ENCODE results near the gene ARL6IP5. TPM values are rescaled to one million over a fixed set of nuclear protein-coding genes. Genes with fewer than 3 reads are reported as not detected.

ARL6IP5 gene
- total RNA-seq, 2 donors from 2014 or later: 110 to 135 TPM

- DNase-seq (ENCODE audit: low spot score) (no peak), ATAC-seq (no peak)
- peaks cover 17 to 28% of the 10 kb centered on the region in 2 donors for H3K27me3 Mint-ChIP-seq
- no peaks in the 10 kb centered on the region for H3K36me3 Mint-ChIP-seq
- no peaks in the 10 kb centered on the region for H3K4me1 Mint-ChIP-seq (ENCODE audit: low read depth in 2 of 2)
- no peaks in the 10 kb centered on the region for H3K9me3 Mint-ChIP-seq
- no peak overlapping the region for H3K27ac Mint-ChIP-seq
- H3K4me3 Mint-ChIP-seq: no peak overlapping the region
These were observed 52.3 kb downstream of the ARL6IP5 start for GRCh38 chr3:69137005-69137404.

GRCh38 chr3:69137412-69137811, 52.7 kb downstream of the ARL6IP5 start:
- H3K27ac Mint-ChIP-seq: no peak overlapping the region
- H3K27me3 Mint-ChIP-seq: peaks cover 17 to 28% of the 10 kb centered on the region in 2 donors
- no peaks in the 10 kb centered on the region for H3K9me3 Mint-ChIP-seq
- DNase-seq (ENCODE audit: low spot score): no peak
- H3K4me3 Mint-ChIP-seq: no peak overlapping the region
- ATAC-seq: no peak
- no peaks in the 10 kb centered on the region for H3K36me3 Mint-ChIP-seq
- no peaks in the 10 kb centered on the region for H3K4me1 Mint-ChIP-seq (ENCODE audit: low read depth in 2 of 2)

- no peak for DNase-seq (ENCODE audit: low spot score)
- Mint-ChIP-seq H3K4me1 (ENCODE audit: low read depth in 2 of 2) (no peaks in the 10 kb centered on the region), H3K27me3 (peaks cover 13 to 28% of the 10 kb centered on the region in 2 donors), H3K36me3 (no peaks in the 10 kb centered on the region), H3K9me3 (no peaks in the 10 kb centered on the region), H3K4me3 (no peak overlapping the region), H3K27ac (no peak overlapping the region)
- no peak for ATAC-seq
These were observed 56.6 kb downstream of the ARL6IP5 start for GRCh38 chr3:69141313-69141712.

- Mint-ChIP-seq H3K36me3 (no peaks in the 10 kb centered on the region), H3K27me3 (peaks cover 11 to 28% of the 10 kb centered on the region in 2 donors), H3K9me3 (no peaks in the 10 kb centered on the region), H3K4me1 (ENCODE audit: low read depth in 2 of 2) (no peaks in the 10 kb centered on the region), H3K4me3 (no peak overlapping the region), H3K27ac (no peak overlapping the region)
- no peak for ATAC-seq
- DNase-seq (ENCODE audit: low spot score): no peak
These were observed 57.4 kb downstream of the ARL6IP5 start for GRCh38 chr3:69142090-69142489.

- H3K9me3 Mint-ChIP-seq: no peaks in the 10 kb centered on the region
- DNase-seq (ENCODE audit: low spot score) (no peak), ATAC-seq (no peak)
- H3K27me3 Mint-ChIP-seq: peaks cover 11 to 28% of the 10 kb centered on the region in 2 donors
- no peak overlapping the region for H3K4me3 Mint-ChIP-seq
- no peaks in the 10 kb centered on the region for H3K4me1 Mint-ChIP-seq (ENCODE audit: low read depth in 2 of 2)
- H3K36me3 Mint-ChIP-seq: no peaks in the 10 kb centered on the region
- no peak overlapping the region for H3K27ac Mint-ChIP-seq
These were observed 58.2 kb downstream of the ARL6IP5 start for GRCh38 chr3:69142797-69143454.

GRCh38 chr3:69143612-69144011, 58.9 kb downstream of the ARL6IP5 start:
- no peak overlapping the region for H3K27ac Mint-ChIP-seq
- H3K36me3 Mint-ChIP-seq: no peaks in the 10 kb centered on the region
- H3K4me1 Mint-ChIP-seq (ENCODE audit: low read depth in 2 of 2): no peaks in the 10 kb centered on the region
- H3K27me3 Mint-ChIP-seq: peaks cover 11 to 27% of the 10 kb centered on the region in 2 donors
- ATAC-seq (no peak), DNase-seq (ENCODE audit: low spot score) (no peak)
- H3K4me3 Mint-ChIP-seq: no peak overlapping the region
- no peaks in the 10 kb centered on the region for H3K9me3 Mint-ChIP-seq

- H3K27ac Mint-ChIP-seq: no peak overlapping the region
- DNase-seq (ENCODE audit: low spot score) (no peak), ATAC-seq (peak; percentile 11 to 13)
- no peak overlapping the region for H3K4me3 Mint-ChIP-seq
- H3K4me1 Mint-ChIP-seq (ENCODE audit: low read depth in 2 of 2): no peaks in the 10 kb centered on the region
- peaks cover 5 to 20% of the 10 kb centered on the region in 2 donors for H3K27me3 Mint-ChIP-seq
- no peaks in the 10 kb centered on the region for H3K36me3 Mint-ChIP-seq
- H3K9me3 Mint-ChIP-seq: no peaks in the 10 kb centered on the region
These were observed 60.0 kb downstream of the ARL6IP5 start for GRCh38 chr3:69144631-69145245.

- no peaks in the 10 kb centered on the region for H3K36me3 Mint-ChIP-seq
- no peak overlapping the region for H3K27ac Mint-ChIP-seq
- no peaks in the 10 kb centered on the region for H3K9me3 Mint-ChIP-seq
- no peaks in the 10 kb centered on the region for H3K4me1 Mint-ChIP-seq (ENCODE audit: low read depth in 2 of 2)
- no peak for ATAC-seq
- H3K4me3 Mint-ChIP-seq: no peak overlapping the region
- DNase-seq (ENCODE audit: low spot score): no peak
- H3K27me3 Mint-ChIP-seq: peaks cover 3 to 13% of the 10 kb centered on the region in 2 donors
These were observed 61.0 kb downstream of the ARL6IP5 start for GRCh38 chr3:69145688-69146087.

GRCh38 chr3:69149586-69149985, 64.8 kb downstream of the ARL6IP5 start:
- H3K27me3 Mint-ChIP-seq: peaks cover 9 to 10% of the 10 kb centered on the region in 2 donors
- H3K27ac Mint-ChIP-seq: no peak overlapping the region
- no peaks in the 10 kb centered on the region for H3K4me1 Mint-ChIP-seq (ENCODE audit: low read depth in 2 of 2)
- H3K4me3 Mint-ChIP-seq: no peak overlapping the region
- DNase-seq (ENCODE audit: low spot score): no peak
- H3K9me3 Mint-ChIP-seq: no peaks in the 10 kb centered on the region
- H3K36me3 Mint-ChIP-seq: no peaks in the 10 kb centered on the region
- no peak for ATAC-seq

Other genes starting within 250 kb of the ARL6IP5 start
- gene TAFA4, start 152.4 kb upstream of the ARL6IP5 start, total RNA-seq: not detected
- gene EOGT, start 71.3 kb upstream of the ARL6IP5 start, total RNA-seq: 10 to 100 TPM; 12.0 to 31.8 TPM
- 10 to 100 TPM; 42.2 to 43.7 TPM for gene TMF1, start 32.6 kb upstream of the ARL6IP5 start, total RNA-seq
- gene UBA3, start 4.6 kb upstream of the ARL6IP5 start, total RNA-seq: 100 to 1,000 TPM in 1 of 2 donors, 10 to 100 TPM in 1; 93.4 to 111 TPM
- not detected for gene LMOD3, start 37.7 kb downstream of the ARL6IP5 start, total RNA-seq